ENCODE results near the gene TNFRSF18. TPM values are rescaled to one million over a fixed set of nuclear protein-coding genes. Genes with fewer than 3 reads are reported as not detected.

TNFRSF18 gene
- polyA plus RNA-seq, 1 experiment: 0.40 TPM

GRCh38 chr1:1239614-1240347 is 33.4 kb upstream of the TNFRSF18 start:
- TF ChIP-seq, protein P1, sequence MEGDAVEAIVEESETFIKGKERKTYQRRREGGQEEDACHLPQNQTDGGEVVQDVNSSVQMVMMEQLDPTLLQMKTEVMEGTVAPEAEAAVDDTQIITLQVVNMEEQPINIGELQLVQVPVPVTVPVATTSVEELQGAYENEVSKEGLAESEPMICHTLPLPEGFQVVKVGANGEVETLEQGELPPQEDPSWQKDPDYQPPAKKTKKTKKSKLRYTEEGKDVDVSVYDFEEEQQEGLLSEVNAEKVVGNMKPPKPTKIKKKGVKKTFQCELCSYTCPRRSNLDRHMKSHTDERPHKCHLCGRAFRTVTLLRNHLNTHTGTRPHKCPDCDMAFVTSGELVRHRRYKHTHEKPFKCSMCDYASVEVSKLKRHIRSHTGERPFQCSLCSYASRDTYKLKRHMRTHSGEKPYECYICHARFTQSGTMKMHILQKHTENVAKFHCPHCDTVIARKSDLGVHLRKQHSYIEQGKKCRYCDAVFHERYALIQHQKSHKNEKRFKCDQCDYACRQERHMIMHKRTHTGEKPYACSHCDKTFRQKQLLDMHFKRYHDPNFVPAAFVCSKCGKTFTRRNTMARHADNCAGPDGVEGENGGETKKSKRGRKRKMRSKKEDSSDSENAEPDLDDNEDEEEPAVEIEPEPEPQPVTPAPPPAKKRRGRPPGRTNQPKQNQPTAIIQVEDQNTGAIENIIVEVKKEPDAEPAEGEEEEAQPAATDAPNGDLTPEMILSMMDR (IDR thresholded peaks at IDR 0.05; ENCODE audit: insufficient read depth, low read depth, low read length): no peak
- ChIA-PET CTCF (interaction anchor here (1.3 to 1.9 kb wide), 4 partner anchors 11 to 118 kb away, joined by 4 to 6 read pairs (median 5); no protein-coding TSS in a partner anchor), POLR2A (no interaction called here)
- no peak for DNase-seq (ENCODE audit: low read depth)
- H3K4me3 ChIP-seq (ENCODE audit: low read depth, low read length): no peak overlapping the region
- no peaks in the 10 kb centered on the region; the same call in 1 of the 2 replicates for H3K36me3 ChIP-seq (ENCODE audit: control insufficient read depth, insufficient read depth, low read length)
- no peaks in the 10 kb centered on the region for H3K27me3 ChIP-seq (ENCODE audit: control insufficient read depth, insufficient read depth, low read length)

GRCh38 chr1:1239227-1239613 is 32.8 kb upstream of the TNFRSF18 start:
- H3K4me3 ChIP-seq (ENCODE audit: low read depth, low read length): no peak overlapping the region
- peaks cover 2% of the 10 kb centered on the region for H3K36me3 ChIP-seq (ENCODE audit: control insufficient read depth, insufficient read depth, low read length)
- H3K27me3 ChIP-seq (ENCODE audit: control insufficient read depth, insufficient read depth, low read length): no peaks in the 10 kb centered on the region
- CTCF ChIA-PET: interaction anchor here (1.3 to 1.9 kb wide), 3 partner anchors 11 to 117 kb away, joined by 4 to 6 read pairs (median 5); no protein-coding TSS in a partner anchor
- POLR2A ChIA-PET: no interaction called here
- no peak for DNase-seq (ENCODE audit: low read depth)
- TF ChIP-seq, protein P1 (IDR thresholded peaks at IDR 0.05; ENCODE audit: insufficient read depth, low read depth, low read length): no peak

GRCh38 chr1:1238702-1239178 is 32.3 kb upstream of the TNFRSF18 start:
- TF ChIP-seq, protein P1 (IDR thresholded peaks at IDR 0.05; ENCODE audit: insufficient read depth, low read depth, low read length): no peak
- CTCF ChIA-PET: interaction anchor here (1.4 to 1.9 kb wide), 2 partner anchors 12 to 117 kb away, joined by 5 to 6 read pairs; no protein-coding TSS in a partner anchor
- no peak overlapping the region for H3K4me3 ChIP-seq (ENCODE audit: low read depth, low read length)
- POLR2A ChIA-PET: no interaction called here
- no peaks in the 10 kb centered on the region for H3K27me3 ChIP-seq (ENCODE audit: control insufficient read depth, insufficient read depth, low read length)
- H3K36me3 ChIP-seq (ENCODE audit: control insufficient read depth, insufficient read depth, low read length): peaks cover 2% of the 10 kb centered on the region
- DNase-seq (ENCODE audit: low read depth): no peak

GRCh38 chr1:1237874-1238701 is 31.7 kb upstream of the TNFRSF18 start:
- H3K36me3 ChIP-seq (ENCODE audit: control insufficient read depth, insufficient read depth, low read length): peaks cover 2% of the 10 kb centered on the region
- H3K27me3 ChIP-seq (ENCODE audit: control insufficient read depth, insufficient read depth, low read length): no peaks in the 10 kb centered on the region
- ChIA-PET CTCF (interaction anchor here (1.9 kb wide), 1 partner anchor 116 kb away, joined by 6 read pairs; no protein-coding TSS in a partner anchor), POLR2A (no interaction called here)
- no peak for DNase-seq (ENCODE audit: low read depth)
- H3K4me3 ChIP-seq (ENCODE audit: low read depth, low read length): no peak overlapping the region
- TF ChIP-seq, protein P1 (IDR thresholded peaks at IDR 0.05; ENCODE audit: insufficient read depth, low read depth, low read length): no peak
